ENCODE measurements around the gene LRBA. TPM values are rescaled to one million over a fixed set of nuclear protein-coding genes. Genes with fewer than 3 reads are reported as not detected.

LRBA gene
- total RNA-seq, 3 donors from 2014 or later (not counting 1 experiment from before 2014, with no cell fraction given) = 72.1 to 87.6 (median 83.1) TPM

- H3K9me3 Mint-ChIP-seq = no peaks in the 10 kb centered on the region
- no peak overlapping the region for H3K27ac ChIP-seq (ENCODE audit: low read length)
- DNase-seq = no peak
- H3K27me3 Mint-ChIP-seq (ENCODE audit: low read depth in 2 of 2) = no peaks in the 10 kb centered on the region
- no peak for ATAC-seq
- peaks cover 0 to 5% of the 10 kb centered on the region in 2 donors for H3K4me1 Mint-ChIP-seq
- intact Hi-C loops (cut with micrococcal nuclease) = no loop called here
- H3K9me3 ChIP-seq (ENCODE audit: control insufficient read depth, insufficient read depth, low read length) = no peaks in the 10 kb centered on the region
- no peaks in the 10 kb centered on the region for H3K36me3 ChIP-seq (ENCODE audit: control insufficient read depth, insufficient read depth, low read length)
- H3K36me3 Mint-ChIP-seq = no peaks in the 10 kb centered on the region
- 97% methylated on average over 23 of the region's 23 CpGs for WGBS (ENCODE audit: insufficient coverage)
- H3K27me3 ChIP-seq (ENCODE audit: control insufficient read depth, insufficient read depth, low read length) = no peaks in the 10 kb centered on the region
- no peak overlapping the region for H3K27ac Mint-ChIP-seq
- no peaks in the 10 kb centered on the region for H3K4me1 ChIP-seq (ENCODE audit: control insufficient read depth, insufficient read depth, low read length)
- no peak overlapping the region for H3K4me3 Mint-ChIP-seq
- H3K4me3 ChIP-seq (ENCODE audit: low read length) = no peak overlapping the region
- TF ChIP-seq, protein P1, sequence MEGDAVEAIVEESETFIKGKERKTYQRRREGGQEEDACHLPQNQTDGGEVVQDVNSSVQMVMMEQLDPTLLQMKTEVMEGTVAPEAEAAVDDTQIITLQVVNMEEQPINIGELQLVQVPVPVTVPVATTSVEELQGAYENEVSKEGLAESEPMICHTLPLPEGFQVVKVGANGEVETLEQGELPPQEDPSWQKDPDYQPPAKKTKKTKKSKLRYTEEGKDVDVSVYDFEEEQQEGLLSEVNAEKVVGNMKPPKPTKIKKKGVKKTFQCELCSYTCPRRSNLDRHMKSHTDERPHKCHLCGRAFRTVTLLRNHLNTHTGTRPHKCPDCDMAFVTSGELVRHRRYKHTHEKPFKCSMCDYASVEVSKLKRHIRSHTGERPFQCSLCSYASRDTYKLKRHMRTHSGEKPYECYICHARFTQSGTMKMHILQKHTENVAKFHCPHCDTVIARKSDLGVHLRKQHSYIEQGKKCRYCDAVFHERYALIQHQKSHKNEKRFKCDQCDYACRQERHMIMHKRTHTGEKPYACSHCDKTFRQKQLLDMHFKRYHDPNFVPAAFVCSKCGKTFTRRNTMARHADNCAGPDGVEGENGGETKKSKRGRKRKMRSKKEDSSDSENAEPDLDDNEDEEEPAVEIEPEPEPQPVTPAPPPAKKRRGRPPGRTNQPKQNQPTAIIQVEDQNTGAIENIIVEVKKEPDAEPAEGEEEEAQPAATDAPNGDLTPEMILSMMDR (IDR thresholded peaks at IDR 0.05) = no peak
Measured at GRCh38 chr4:150256225-150256620, 758.9 kb downstream of the LRBA start.

DNA sequence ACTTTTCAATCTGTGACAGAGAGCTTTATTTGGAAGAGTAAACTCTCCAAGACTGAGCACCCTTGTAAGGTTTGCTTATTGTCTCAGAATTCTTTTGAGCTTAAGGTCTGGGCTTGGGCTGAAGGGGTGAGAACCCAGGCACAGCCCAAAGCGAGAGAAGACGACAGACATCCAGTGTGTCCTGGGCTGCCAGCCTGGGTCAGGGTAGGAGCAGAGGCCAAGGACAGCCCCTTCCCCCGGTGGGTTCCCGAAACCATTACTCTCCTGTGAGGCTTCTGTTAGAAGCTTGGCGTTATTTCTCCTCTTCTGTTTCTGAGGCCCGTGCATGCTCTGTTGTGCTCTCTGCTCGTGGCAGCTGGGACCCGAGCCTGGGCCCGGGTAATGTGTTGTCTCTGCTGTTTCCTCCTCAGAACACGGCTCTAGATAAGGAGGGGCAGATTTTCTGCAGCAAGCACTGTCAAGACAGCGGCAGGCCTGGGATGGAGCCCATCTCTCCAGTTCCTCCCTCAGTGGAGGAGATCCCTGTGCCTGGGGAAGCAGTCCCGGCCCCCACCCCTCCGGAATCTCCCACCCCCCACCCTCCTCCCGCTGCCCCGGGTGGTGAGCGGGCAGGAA is 759.4 kb downstream of the LRBA start:
- no peaks in the 10 kb centered on the region for H3K9me3 ChIP-seq (ENCODE audit: control insufficient read depth, insufficient read depth, low read length)
- no peak overlapping the region for H3K27ac Mint-ChIP-seq
- no peak for DNase-seq
- no peak for ATAC-seq
- no peaks in the 10 kb centered on the region for H3K36me3 Mint-ChIP-seq
- WGBS (ENCODE audit: insufficient coverage) = 97% methylated on average over 15 of the region's 16 CpGs
- H3K36me3 ChIP-seq (ENCODE audit: control insufficient read depth, insufficient read depth, low read length) = no peaks in the 10 kb centered on the region
- intact Hi-C loops (cut with micrococcal nuclease) = no loop called here
- TF ChIP-seq, protein P1 (IDR thresholded peaks at IDR 0.05) = no peak
- H3K27ac ChIP-seq (ENCODE audit: low read length) = no peak overlapping the region
- H3K4me3 ChIP-seq (ENCODE audit: low read length) = no peak overlapping the region
- H3K4me3 Mint-ChIP-seq = no peak overlapping the region
- H3K27me3 ChIP-seq (ENCODE audit: control insufficient read depth, insufficient read depth, low read length) = no peaks in the 10 kb centered on the region
- peaks cover 0 to 5% of the 10 kb centered on the region in 2 donors for H3K4me1 Mint-ChIP-seq
- no peaks in the 10 kb centered on the region for H3K9me3 Mint-ChIP-seq
- no peaks in the 10 kb centered on the region for H3K27me3 Mint-ChIP-seq (ENCODE audit: low read depth in 2 of 2)
- H3K4me1 ChIP-seq (ENCODE audit: control insufficient read depth, insufficient read depth, low read length) = no peaks in the 10 kb centered on the region

- Mint-ChIP-seq H3K4me1 (peaks cover 0 to 5% of the 10 kb centered on the region in 2 donors), H3K27me3 (ENCODE audit: low read depth in 2 of 2) (no peaks in the 10 kb centered on the region), H3K27ac (no peak overlapping the region), H3K9me3 (no peaks in the 10 kb centered on the region), H3K36me3 (no peaks in the 10 kb centered on the region), H3K4me3 (no peak overlapping the region)
- Histone ChIP-seq H3K4me1 (ENCODE audit: control insufficient read depth, insufficient read depth, low read length) (peaks cover 4% of the 10 kb centered on the region), H3K27me3 (ENCODE audit: control insufficient read depth, insufficient read depth, low read length) (no peaks in the 10 kb centered on the region), H3K4me3 (ENCODE audit: low read length) (no peak overlapping the region), H3K27ac (ENCODE audit: low read length) (no peak overlapping the region), H3K9me3 (ENCODE audit: control insufficient read depth, insufficient read depth, low read length) (no peaks in the 10 kb centered on the region), H3K36me3 (ENCODE audit: control insufficient read depth, insufficient read depth, low read length) (no peaks in the 10 kb centered on the region)
- WGBS (ENCODE audit: insufficient coverage) = 79% methylated on average over 18 of the region's 18 CpGs
- intact Hi-C loops (cut with micrococcal nuclease) = no loop called here
- DNase-seq (no peak), ATAC-seq (no peak)
- TF ChIP-seq, protein P1 (IDR thresholded peaks at IDR 0.05) = no peak
Measured at GRCh38 chr4:150253965-150254630, 761.0 kb downstream of the LRBA start.

Data from natural killer cell (primary cell).